22Rv1 (cell line): Measurements from ENCODE around the gene SMIM17.

Experiments
- H3K27ac ChIP-seq: fragments of 450-650 bp; 2 replicates; pipeline ENCODE4 v1.5.1; 2017
- CTCF ChIP-seq: fragments of 450-650 bp; IDR thresholded peaks from 2 replicates; pipeline ENCODE4 v1.5.1; 2017; ENCODE audit warnings: mild to moderate bottlenecking
- ZFX ChIP-seq: fragments of 450-650 bp; IDR thresholded peaks from 2 replicates; pipeline ENCODE4 v1.6.1; 2017; ENCODE audit warnings: antibody characterized with exemption, borderline replicate concordance

Gene SMIM17

DNA sequence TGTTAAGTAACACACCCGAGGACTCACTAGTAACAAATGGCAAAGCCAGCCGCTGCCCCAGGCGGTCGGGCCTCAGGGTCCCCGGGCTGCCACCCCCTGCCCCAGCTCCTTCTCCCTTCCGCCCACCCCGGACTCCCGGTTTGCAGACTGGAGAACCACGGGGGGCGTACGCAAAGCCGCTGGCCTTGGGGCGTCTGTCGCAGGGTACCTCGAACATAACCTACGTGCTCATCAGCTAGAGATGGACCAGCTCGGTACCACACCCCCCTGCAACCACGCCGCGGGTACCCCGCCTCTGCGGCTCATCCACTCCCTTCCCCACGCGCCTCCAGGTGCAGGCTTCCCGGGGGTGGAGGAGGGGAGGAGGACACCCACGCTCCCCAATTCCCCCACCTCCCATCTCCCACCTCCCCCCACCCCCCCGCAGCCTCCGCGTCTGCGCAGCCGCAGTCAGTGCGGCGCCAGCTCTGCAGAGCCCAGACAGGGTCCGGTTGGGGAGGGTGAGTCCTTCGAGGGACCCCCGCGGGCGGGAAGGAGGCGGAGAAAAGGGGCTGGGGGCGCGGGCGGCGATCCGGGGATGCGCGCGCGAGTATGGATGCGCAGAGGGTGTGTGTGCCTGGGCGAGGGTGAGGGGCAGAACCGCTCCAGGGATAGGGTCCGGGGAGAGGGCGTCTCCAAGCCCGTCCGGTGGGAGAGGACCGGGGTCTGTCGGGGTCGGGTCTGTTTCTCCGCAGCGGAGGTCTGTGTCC lies at the start of gene SMIM17:
Gene SMIM17 (plus strand): TSS at position 449 of the 749 bp plus-strand sequence. CDS start 2,509 bp downstream, outside the sequence.
- TF ChIP-seq CTCF (no peak), ZFX (no peak)
- no peak within 1 kb of the TSS for H3K27ac ChIP-seq

GRCh38 chr19:56594446-56594782 lies 48.5 kb upstream of the SMIM17 start:
- H3K27ac ChIP-seq = no peak overlapping the region
- no peak for TF ChIP-seq CTCF
- TF ChIP-seq ZFX = no peak

DNA sequence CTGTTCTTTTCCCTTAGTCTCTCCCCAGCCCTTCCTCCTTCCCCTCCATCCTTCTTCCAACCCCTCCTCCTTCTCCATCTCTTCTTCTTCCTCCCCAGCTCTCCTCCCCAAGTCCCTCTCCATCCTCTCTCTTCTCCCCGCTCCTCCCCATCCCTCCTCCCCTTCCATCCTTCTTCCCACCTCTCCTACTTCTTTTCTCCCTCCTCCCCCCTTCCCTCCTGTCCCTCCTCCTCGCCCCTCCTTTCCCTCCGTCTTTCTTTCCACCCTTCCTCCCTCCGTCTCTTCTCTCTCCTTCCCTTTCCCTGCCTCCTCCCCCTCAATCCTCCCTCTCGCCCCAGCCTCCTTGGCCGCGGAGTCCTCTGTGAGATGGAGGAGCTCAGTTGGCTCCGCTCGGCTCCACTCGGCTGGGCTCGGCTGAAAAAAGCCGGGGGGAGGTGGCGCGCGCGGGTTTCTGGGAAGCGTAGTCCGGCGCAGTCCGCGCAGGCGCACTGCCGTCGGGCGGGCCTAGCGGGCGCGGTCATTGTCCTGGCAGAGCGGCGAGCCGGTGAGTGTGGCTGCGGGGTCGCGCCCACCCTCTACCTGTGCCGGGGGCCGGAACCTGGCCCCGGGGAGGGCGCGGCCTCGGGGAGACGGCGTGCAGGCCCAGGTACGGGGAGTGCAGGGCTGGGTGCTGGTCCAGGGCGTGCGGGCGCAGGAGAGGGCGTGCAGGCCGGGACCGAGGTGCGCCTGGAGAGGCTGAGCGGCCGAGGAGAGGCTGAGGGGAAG lies 48.0 kb upstream of the SMIM17 start, which contains the start of gene ZNF71:
Gene ZNF71 (plus strand): TSS at position 520 of the 765 bp plus-strand sequence. CDS start 6,257 bp downstream, outside the sequence.
- no peak for TF ChIP-seq ZFX
- TF ChIP-seq CTCF = no peak
- peak within 1 kb of the TSS; percentile 37 for H3K27ac ChIP-seq

DNA sequence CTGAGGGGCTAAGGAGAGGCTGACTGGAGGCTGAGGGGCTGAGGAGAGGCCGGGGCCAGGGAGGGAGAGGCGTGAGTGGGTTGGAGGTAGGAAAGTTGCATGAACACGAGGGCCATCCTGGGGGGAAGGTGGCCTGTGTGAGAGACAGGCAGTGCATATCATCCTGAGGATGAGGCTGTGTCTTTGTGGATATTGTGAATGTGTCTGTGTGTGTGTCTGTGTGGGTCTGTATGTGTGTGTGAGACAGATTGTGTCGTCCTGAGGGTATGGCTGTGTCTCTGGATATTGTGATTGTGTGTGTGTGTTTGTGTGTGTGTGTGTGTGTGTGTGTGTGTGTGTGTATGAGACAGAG lies 47.4 kb upstream of the SMIM17 start:
- H3K27ac ChIP-seq = peak overlapping the region; percentile 37
- TF ChIP-seq ZFX = no peak
- TF ChIP-seq CTCF = no peak

DNA sequence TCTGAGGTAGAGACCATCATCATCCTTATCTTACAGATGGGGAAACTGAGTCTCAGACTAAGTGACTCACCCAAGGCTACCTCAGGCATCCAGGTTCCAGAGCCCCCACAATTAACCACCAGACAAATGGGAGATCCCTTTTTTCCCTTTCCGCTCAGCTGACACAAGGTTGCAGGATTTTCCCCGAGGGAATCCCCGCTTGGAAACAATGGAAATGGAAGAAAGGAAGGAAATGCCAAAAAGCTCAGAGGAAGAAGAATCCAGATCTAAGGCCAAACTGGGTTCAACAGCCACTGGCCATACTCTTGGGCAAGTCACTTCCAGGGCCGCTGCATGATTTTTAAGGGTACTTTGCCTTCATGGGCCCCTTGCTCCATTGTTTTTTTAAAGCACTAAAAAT lies 46.3 kb upstream of the SMIM17 start:
- H3K27ac ChIP-seq = no peak overlapping the region
- no peak for TF ChIP-seq ZFX
- no peak for TF ChIP-seq CTCF

DNA sequence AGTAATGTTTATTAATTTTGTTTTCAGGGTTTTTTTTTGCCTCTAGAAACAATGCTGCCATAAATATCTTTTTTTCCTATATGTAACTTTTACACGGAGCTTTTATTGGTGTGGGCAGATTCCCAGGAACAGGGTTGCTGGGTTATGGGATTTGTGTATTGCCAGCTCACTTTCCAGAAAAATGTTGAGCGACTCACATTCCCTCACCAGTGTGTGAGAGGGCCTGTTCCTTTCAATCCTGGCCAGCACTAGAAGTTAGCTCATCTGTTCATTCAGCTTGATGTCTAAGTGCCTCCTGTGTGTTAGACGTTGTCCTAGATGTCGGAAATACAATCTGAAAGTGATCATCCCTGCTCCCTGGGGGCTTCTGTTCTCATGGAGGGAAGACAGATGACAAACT lies 45.3 kb upstream of the SMIM17 start:
- no peak overlapping the region for H3K27ac ChIP-seq
- no peak for TF ChIP-seq ZFX
- TF ChIP-seq CTCF = no peak

- TF ChIP-seq ZFX (no peak), CTCF (no peak)
- no peak overlapping the region for H3K27ac ChIP-seq
Measured at GRCh38 chr19:56601375-56601774, 41.6 kb upstream of the SMIM17 start.
